SU-DHL-6 (cell line): Measurements from ENCODE around the gene TRPM8.

Experiments
- H2AFZ ChIP-seq: fragments of 200-600 bp; sonication (generic); 2 replicates; pipeline ENCODE4 v1.6.1; 2014; ENCODE audit warnings: low read depth, mild to moderate bottlenecking, moderate library complexity, mixed read lengths, antibody characterized with exemption, low read length; ENCODE audit not compliant: severe bottlenecking
- H3F3A ChIP-seq: fragments of 200-600 bp; shearing (Covaris generic); 2 replicates; pipeline ENCODE4 v1.6.0; 2016; ENCODE audit warnings: antibody characterized with exemption, mild to moderate bottlenecking; ENCODE audit not compliant: insufficient read depth
- H3K27ac ChIP-seq: fragments of 200-600 bp; sonication (generic); 2 replicates; pipeline ENCODE4 v1.5.1; 2016; ENCODE audit warnings: low read depth, mild to moderate bottlenecking, low read length, moderate library complexity, mixed read lengths
- H3K27me3 ChIP-seq: fragments of 200-600 bp; sonication (generic), shearing (Covaris generic); 2 replicates; pipeline ENCODE4 v1.6.0; 2014; ENCODE audit warnings: mild to moderate bottlenecking, low read length
- H3K36me3 ChIP-seq: fragments of 200-600 bp; sonication (generic); 2 replicates; pipeline ENCODE4 v1.6.1; 2014; ENCODE audit warnings: mild to moderate bottlenecking, low read length, mixed read lengths
- H3K4me2 ChIP-seq: fragments of 300-600, 200-600 bp; shearing (Covaris generic), sonication (generic); 2 replicates; pipeline ENCODE4 v1.6.0; 2014; ENCODE audit warnings: low read length, low read depth, mild to moderate bottlenecking; ENCODE audit not compliant: poor library complexity, severe bottlenecking
- H3K4me3 ChIP-seq: fragments of 200-600 bp; sonication (generic); 2 replicates; pipeline ENCODE4 v1.5.1; 2014; ENCODE audit warnings: antibody characterized with exemption, low read length, mild to moderate bottlenecking, mixed read lengths; ENCODE audit not compliant: insufficient read depth, poor library complexity, severe bottlenecking
- H3K79me2 ChIP-seq: fragments of 200-600 bp; sonication (generic); 2 replicates; pipeline ENCODE4 v1.6.1; 2014; ENCODE audit warnings: mild to moderate bottlenecking, low read length, moderate library complexity; ENCODE audit not compliant: insufficient read depth
- H3K9ac ChIP-seq: fragments of 200-600 bp; sonication (generic); 2 replicates; pipeline ENCODE4 v1.7.0; 2014; ENCODE audit warnings: mild to moderate bottlenecking, low read length
- H3K9me2 ChIP-seq: fragments of 200-600 bp; sonication (generic); replicated peaks from 2 replicates; pipeline ENCODE4 v1.6.1; 2014; ENCODE audit warnings: low read length; ENCODE audit not compliant: insufficient read depth
- H3K9me3 ChIP-seq: fragments of 200-600 bp; sonication (generic); 2 replicates; pipeline ENCODE4 v1.6.1; 2014; ENCODE audit warnings: low read length, mixed read lengths; ENCODE audit not compliant: insufficient read depth
- H4K20me1 ChIP-seq: fragments of 200-600 bp; sonication (generic); 2 replicates; pipeline ENCODE4 v1.6.1; 2014; ENCODE audit warnings: low read depth, mild to moderate bottlenecking, antibody characterized with exemption, low read length, moderate library complexity, mixed read lengths
- CTCF ChIP-seq: fragments of 200-600 bp; sonication (generic); IDR thresholded peaks from one replicate; pipeline ENCODE4 v1.5.1; 2017; ENCODE audit warnings: antibody characterized with exemption, mild to moderate bottlenecking, low read length, moderate library complexity; ENCODE audit not compliant: insufficient read depth, poor library complexity, severe bottlenecking
- EZH2phosphoT487 ChIP-seq: fragments of 200-600 bp; sonication (generic), shearing (Covaris generic); conservative IDR thresholded peaks from 2 replicates; pipeline ENCODE4 v1.6.1; 2018; ENCODE audit warnings: mild to moderate bottlenecking, antibody characterized with exemption, low read length, moderate library complexity, mixed read lengths

TRPM8 gene

GRCh38 chr2:233940376-233941276 lies 23.5 kb downstream of the TRPM8 start:
- H3K79me2 ChIP-seq = no peaks in the 10 kb centered on the region
- no peaks in the 10 kb centered on the region for H3K9me2 ChIP-seq
- H3K4me2 ChIP-seq = no peak overlapping the region
- no peaks in the 10 kb centered on the region for H3K9me3 ChIP-seq
- no peak overlapping the region for H2AFZ ChIP-seq
- no peaks in the 10 kb centered on the region for H3F3A ChIP-seq
- TF ChIP-seq EZH2phosphoT487 (no peak), CTCF (no peak)
- H3K27me3 ChIP-seq = no peaks in the 10 kb centered on the region
- no peak overlapping the region for H3K4me3 ChIP-seq
- H4K20me1 ChIP-seq = no peaks in the 10 kb centered on the region
- no peak overlapping the region for H3K27ac ChIP-seq
- H3K36me3 ChIP-seq = no peaks in the 10 kb centered on the region
- no peak overlapping the region for H3K9ac ChIP-seq

- Histone ChIP-seq H3K27ac (no peak overlapping the region), H3K79me2 (no peaks in the 10 kb centered on the region), H3F3A (no peaks in the 10 kb centered on the region), H3K27me3 (no peaks in the 10 kb centered on the region), H2AFZ (no peak overlapping the region), H3K9ac (no peak overlapping the region), H4K20me1 (no peaks in the 10 kb centered on the region), H3K9me2 (no peaks in the 10 kb centered on the region), H3K4me3 (no peak overlapping the region), H3K4me2 (no peak overlapping the region), H3K9me3 (no peaks in the 10 kb centered on the region), H3K36me3 (no peaks in the 10 kb centered on the region)
- no peak for TF ChIP-seq EZH2phosphoT487
- TF ChIP-seq CTCF = no peak
These were observed 25.6 kb downstream of the TRPM8 start for GRCh38 chr2:233942731-233943130.

GRCh38 chr2:233944269-233944668 lies 27.1 kb downstream of the TRPM8 start:
- TF ChIP-seq CTCF (no peak), EZH2phosphoT487 (no peak)

More at GRCh38 chr2:233944269-233944668, 27.1 kb downstream of the TRPM8 start:
- no peak overlapping the region for H3K27ac ChIP-seq
- no peak overlapping the region for H3K4me3 ChIP-seq
- H3F3A ChIP-seq = no peaks in the 10 kb centered on the region
- H3K36me3 ChIP-seq = no peaks in the 10 kb centered on the region
- H3K4me2 ChIP-seq = no peak overlapping the region
- no peak overlapping the region for H2AFZ ChIP-seq
- H3K79me2 ChIP-seq = no peaks in the 10 kb centered on the region
- no peaks in the 10 kb centered on the region for H3K27me3 ChIP-seq
- H3K9me2 ChIP-seq = no peaks in the 10 kb centered on the region
- no peak overlapping the region for H3K9ac ChIP-seq
- no peaks in the 10 kb centered on the region for H3K9me3 ChIP-seq
- no peaks in the 10 kb centered on the region for H4K20me1 ChIP-seq
